Breast epithelium (tissue), 3 donors: ENCODE measurements around the gene PARVB.

Experiments
- CTCF ChIP-seq, 3 donors: fragments of 450-650 bp; IDR thresholded peaks; one replicate each; pipeline ENCODE4 v1.5.1; 2016 to 2017; ENCODE audit warnings: antibody characterized with exemption in 3 of 3, mild to moderate bottlenecking in 3 of 3, moderate library complexity in 3 of 3
- POLR2A ChIP-seq: fragments of 450-650 bp; IDR thresholded peaks from one replicate; pipeline ENCODE4 v1.6.1; 2016; ENCODE audit warnings: antibody characterized with exemption, mild to moderate bottlenecking, moderate library complexity

GRCh38 chr22:44004104-44004460 is 20.0 kb upstream of the PARVB start:
- no peak for TF ChIP-seq CTCF (IDR thresholded peaks at IDR 0.05)
- TF ChIP-seq POLR2A, result no peak
